SK-N-SH treated with all-trans-retinoic acid at 6 μM for 48 hours (cell line): ENCODE measurements around the gene ZBTB22.
"Not testable (repeated sequence)": the region's sequence is repeated elsewhere in the genome, so short reads cannot be mapped to it uniquely, and the experiment has no call there.

Source experiments
- OSR1 ChIP-seq: fragments of 250-450 bp; sonication (Bioruptor Pico); IDR thresholded peaks from 2 replicates; pipeline ENCODE4 v1.8.0; 2022; ENCODE audit warnings: moderate library complexity, mild to moderate bottlenecking, inconsistent platforms
- ZFP3 ChIP-seq: fragments of 250-450 bp; sonication (Bioruptor Pico); IDR thresholded peaks from 2 replicates; pipeline ENCODE4 v1.5.0; 2020; ENCODE audit warnings: mild to moderate bottlenecking, moderate library complexity
- ZNF8 ChIP-seq: fragments of 450-650 bp; formaldehyde crosslinking; IDR thresholded peaks from 2 replicates; pipeline ENCODE4 v1.5.0; 2020; ENCODE audit warnings: mild to moderate bottlenecking, moderate library complexity
- TF ChIP-seq, protein P1 (sequence below): fragments of 250-450 bp; sonication (Bioruptor Pico); IDR thresholded peaks from 2 replicates; pipeline ENCODE4 v1.5.0; 2020; ENCODE audit warnings: mild to moderate bottlenecking, moderate library complexity
- TF ChIP-seq, protein P2 (sequence below): fragments of 250-450 bp; sonication (Bioruptor Pico); IDR thresholded peaks from 2 replicates; pipeline ENCODE4 v1.8.0; 2020; ENCODE audit warnings: mild to moderate bottlenecking, moderate library complexity, borderline replicate concordance
- TF ChIP-seq, protein P3 (sequence below): fragments of 250-450 bp; sonication (Bioruptor Pico); IDR thresholded peaks from 2 replicates; pipeline ENCODE4 v1.8.0; 2021; ENCODE audit warnings: low read depth, mild to moderate bottlenecking, moderate library complexity, borderline replicate concordance

DNA sequence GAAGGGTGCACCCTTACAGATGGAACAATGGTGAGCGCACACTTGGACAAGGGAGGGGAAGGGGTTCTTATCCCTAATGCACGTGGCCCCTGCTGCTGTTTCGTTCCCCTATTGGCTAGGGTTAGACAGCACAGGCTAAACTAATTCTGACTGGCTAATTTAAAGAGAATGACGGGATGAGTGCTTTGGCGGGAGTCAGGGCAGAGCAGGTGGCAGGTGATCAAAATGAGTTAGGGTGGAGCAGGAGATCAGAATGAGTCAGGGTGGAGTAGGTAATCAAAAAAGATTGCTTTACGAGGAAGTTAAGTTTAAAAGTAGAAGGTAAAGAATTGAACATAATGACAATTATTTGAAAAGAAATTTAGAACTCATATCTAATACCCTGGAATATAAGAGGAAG, 38.3 kb upstream of the ZBTB22 start:
- TF ChIP-seq, protein P1, sequence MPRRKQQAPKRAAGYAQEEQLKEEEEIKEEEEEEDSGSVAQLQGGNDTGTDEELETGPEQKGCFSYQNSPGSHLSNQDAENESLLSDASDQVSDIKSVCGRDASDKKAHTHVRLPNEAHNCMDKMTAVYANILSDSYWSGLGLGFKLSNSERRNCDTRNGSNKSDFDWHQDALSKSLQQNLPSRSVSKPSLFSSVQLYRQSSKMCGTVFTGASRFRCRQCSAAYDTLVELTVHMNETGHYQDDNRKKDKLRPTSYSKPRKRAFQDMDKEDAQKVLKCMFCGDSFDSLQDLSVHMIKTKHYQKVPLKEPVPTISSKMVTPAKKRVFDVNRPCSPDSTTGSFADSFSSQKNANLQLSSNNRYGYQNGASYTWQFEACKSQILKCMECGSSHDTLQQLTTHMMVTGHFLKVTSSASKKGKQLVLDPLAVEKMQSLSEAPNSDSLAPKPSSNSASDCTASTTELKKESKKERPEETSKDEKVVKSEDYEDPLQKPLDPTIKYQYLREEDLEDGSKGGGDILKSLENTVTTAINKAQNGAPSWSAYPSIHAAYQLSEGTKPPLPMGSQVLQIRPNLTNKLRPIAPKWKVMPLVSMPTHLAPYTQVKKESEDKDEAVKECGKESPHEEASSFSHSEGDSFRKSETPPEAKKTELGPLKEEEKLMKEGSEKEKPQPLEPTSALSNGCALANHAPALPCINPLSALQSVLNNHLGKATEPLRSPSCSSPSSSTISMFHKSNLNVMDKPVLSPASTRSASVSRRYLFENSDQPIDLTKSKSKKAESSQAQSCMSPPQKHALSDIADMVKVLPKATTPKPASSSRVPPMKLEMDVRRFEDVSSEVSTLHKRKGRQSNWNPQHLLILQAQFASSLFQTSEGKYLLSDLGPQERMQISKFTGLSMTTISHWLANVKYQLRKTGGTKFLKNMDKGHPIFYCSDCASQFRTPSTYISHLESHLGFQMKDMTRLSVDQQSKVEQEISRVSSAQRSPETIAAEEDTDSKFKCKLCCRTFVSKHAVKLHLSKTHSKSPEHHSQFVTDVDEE (CRISPR knock-in tag) = not testable (repeated sequence)
- TF ChIP-seq, protein P2, sequence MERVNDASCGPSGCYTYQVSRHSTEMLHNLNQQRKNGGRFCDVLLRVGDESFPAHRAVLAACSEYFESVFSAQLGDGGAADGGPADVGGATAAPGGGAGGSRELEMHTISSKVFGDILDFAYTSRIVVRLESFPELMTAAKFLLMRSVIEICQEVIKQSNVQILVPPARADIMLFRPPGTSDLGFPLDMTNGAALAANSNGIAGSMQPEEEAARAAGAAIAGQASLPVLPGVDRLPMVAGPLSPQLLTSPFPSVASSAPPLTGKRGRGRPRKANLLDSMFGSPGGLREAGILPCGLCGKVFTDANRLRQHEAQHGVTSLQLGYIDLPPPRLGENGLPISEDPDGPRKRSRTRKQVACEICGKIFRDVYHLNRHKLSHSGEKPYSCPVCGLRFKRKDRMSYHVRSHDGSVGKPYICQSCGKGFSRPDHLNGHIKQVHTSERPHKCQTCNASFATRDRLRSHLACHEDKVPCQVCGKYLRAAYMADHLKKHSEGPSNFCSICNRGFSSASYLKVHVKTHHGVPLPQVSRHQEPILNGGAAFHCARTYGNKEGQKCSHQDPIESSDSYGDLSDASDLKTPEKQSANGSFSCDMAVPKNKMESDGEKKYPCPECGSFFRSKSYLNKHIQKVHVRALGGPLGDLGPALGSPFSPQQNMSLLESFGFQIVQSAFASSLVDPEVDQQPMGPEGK (CRISPR knock-in tag) = not testable (repeated sequence)
- TF ChIP-seq ZNF8 (CRISPR knock-in tag); ZFP3; OSR1 (CRISPR knock-in tag): not testable (repeated sequence)
- TF ChIP-seq, protein P3, sequence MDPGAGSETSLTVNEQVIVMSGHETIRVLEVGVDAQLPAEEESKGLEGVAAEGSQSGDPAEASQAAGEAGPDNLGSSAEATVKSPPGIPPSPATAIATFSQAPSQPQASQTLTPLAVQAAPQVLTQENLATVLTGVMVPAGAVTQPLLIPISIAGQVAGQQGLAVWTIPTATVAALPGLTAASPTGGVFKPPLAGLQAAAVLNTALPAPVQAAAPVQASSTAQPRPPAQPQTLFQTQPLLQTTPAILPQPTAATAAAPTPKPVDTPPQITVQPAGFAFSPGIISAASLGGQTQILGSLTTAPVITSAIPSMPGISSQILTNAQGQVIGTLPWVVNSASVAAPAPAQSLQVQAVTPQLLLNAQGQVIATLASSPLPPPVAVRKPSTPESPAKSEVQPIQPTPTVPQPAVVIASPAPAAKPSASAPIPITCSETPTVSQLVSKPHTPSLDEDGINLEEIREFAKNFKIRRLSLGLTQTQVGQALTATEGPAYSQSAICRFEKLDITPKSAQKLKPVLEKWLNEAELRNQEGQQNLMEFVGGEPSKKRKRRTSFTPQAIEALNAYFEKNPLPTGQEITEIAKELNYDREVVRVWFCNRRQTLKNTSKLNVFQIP (CRISPR knock-in tag) = not testable (repeated sequence)
